HG03025 (cell line): ENCODE data around the gene ENTPD1.
"Not testable (repeated sequence)": the region's sequence is repeated elsewhere in the genome, so short reads cannot be mapped to it uniquely, and the experiment has no call there.

Experiments
- ATAC-seq: cut with Tn5 transposase; IDR thresholded peaks from one replicate; pipeline ENCODE4 v1.9.1; 2021; ENCODE audit warnings: mild to moderate bottlenecking, moderate library complexity; ENCODE audit not compliant: unreplicated experiment, low FRiP score

The ENTPD1 gene

GRCh38 chr10:95756041-95756761 is at the start of gene ENTPD1:
Gene ENTPD1, plus strand, starts transcription at chr10:95756163. Its CDS starts 77 bp downstream, at chr10:95756240.
- ATAC-seq: peak; percentile 27

- ATAC-seq: no peak
Measured at GRCh38 chr10:95706573-95706972, 49.4 kb upstream of the ENTPD1 start.

- ATAC-seq: no peak
Measured at GRCh38 chr10:95706990-95707389, 49.0 kb upstream of the ENTPD1 start.

- ATAC-seq: no peak
Measured at GRCh38 chr10:95711492-95711891, 44.5 kb upstream of the ENTPD1 start.

- no peak for ATAC-seq
Measured at GRCh38 chr10:95716466-95716865, 39.5 kb upstream of the ENTPD1 start.

- no peak for ATAC-seq
Measured at GRCh38 chr10:95716866-95717265, 39.1 kb upstream of the ENTPD1 start.

GRCh38 chr10:95720745-95721144 is 35.2 kb upstream of the ENTPD1 start:
- not testable (repeated sequence) for ATAC-seq

GRCh38 chr10:95722496-95722895 is 33.5 kb upstream of the ENTPD1 start:
- ATAC-seq: not testable (repeated sequence)

GRCh38 chr10:95728526-95728925 is 27.4 kb upstream of the ENTPD1 start:
- no peak for ATAC-seq

- ATAC-seq: no peak
Measured at GRCh38 chr10:95729323-95730055, 26.5 kb upstream of the ENTPD1 start.

GRCh38 chr10:95730233-95730632 is 25.7 kb upstream of the ENTPD1 start:
- no peak for ATAC-seq

GRCh38 chr10:95732907-95733306 is 23.1 kb upstream of the ENTPD1 start:
- not testable (repeated sequence) for ATAC-seq

GRCh38 chr10:95739056-95739455 is 16.9 kb upstream of the ENTPD1 start:
- ATAC-seq: no peak

- peak; percentile 53 for ATAC-seq
Measured at GRCh38 chr10:95741807-95742467, 14.0 kb upstream of the ENTPD1 start.

GRCh38 chr10:95742485-95742884 is 13.5 kb upstream of the ENTPD1 start:
- ATAC-seq: no peak

- no peak for ATAC-seq
Measured at GRCh38 chr10:95742962-95743535, 12.9 kb upstream of the ENTPD1 start.

- no peak for ATAC-seq
Measured at GRCh38 chr10:95745501-95745900, 10.5 kb upstream of the ENTPD1 start.

- no peak for ATAC-seq
Measured at GRCh38 chr10:95748349-95748748, 7.6 kb upstream of the ENTPD1 start.

- ATAC-seq: peak; percentile 45
Measured at GRCh38 chr10:95755511-95756004, 405 bp upstream of the ENTPD1 start.

GRCh38 chr10:95756809-95757684 is 1.1 kb downstream of the ENTPD1 start:
- no peak for ATAC-seq
